ENCODE data around the gene SFMBT2. TPM values are rescaled to one million over a fixed set of nuclear protein-coding genes. Genes with fewer than 3 reads are reported as not detected.

The SFMBT2 gene
- total RNA-seq, 1 experiment from 2014 or later: 14.3 TPM

DNA sequence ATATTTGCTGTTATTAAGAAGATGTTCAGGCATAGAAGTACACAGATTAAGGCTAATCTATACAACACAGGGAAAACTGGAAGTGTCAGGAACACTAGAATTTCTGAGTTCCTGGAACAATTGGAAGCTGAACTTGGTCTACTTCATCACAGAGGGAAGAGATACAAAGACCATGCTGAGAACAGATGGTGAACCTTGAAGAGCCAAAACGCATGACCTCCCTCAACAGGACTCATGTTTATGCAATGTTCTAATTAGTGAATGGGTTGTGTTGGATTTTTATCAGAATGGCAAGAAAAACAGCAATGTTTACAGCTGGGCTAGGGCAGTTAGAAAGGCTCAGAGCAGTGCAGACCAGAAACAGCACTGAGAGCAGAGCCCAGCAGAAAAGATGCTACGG is 94.9 kb downstream of the SFMBT2 start:
- DNase-seq (ENCODE audit: low spot score) (no peak), ATAC-seq (no peak)
- no peaks in the 10 kb centered on the region for H3K9me3 Mint-ChIP-seq
- H3K4me1 Mint-ChIP-seq: peaks cover 49% of the 10 kb centered on the region
- CTCF ChIA-PET: no interaction called here
- no peaks in the 10 kb centered on the region for H3K36me3 Mint-ChIP-seq
- H3K27ac Mint-ChIP-seq: no peak overlapping the region
- no peak for TF ChIP-seq SMAD4 (CRISPR knock-in tag; IDR thresholded peaks at IDR 0.05)
- no peak for TF ChIP-seq ZNF423 (CRISPR knock-in tag; IDR thresholded peaks at IDR 0.05)
- TF ChIP-seq ZNF396 (CRISPR knock-in tag; IDR thresholded peaks at IDR 0.05; ENCODE audit: borderline replicate concordance): no peak
- TF ChIP-seq, protein P1, sequence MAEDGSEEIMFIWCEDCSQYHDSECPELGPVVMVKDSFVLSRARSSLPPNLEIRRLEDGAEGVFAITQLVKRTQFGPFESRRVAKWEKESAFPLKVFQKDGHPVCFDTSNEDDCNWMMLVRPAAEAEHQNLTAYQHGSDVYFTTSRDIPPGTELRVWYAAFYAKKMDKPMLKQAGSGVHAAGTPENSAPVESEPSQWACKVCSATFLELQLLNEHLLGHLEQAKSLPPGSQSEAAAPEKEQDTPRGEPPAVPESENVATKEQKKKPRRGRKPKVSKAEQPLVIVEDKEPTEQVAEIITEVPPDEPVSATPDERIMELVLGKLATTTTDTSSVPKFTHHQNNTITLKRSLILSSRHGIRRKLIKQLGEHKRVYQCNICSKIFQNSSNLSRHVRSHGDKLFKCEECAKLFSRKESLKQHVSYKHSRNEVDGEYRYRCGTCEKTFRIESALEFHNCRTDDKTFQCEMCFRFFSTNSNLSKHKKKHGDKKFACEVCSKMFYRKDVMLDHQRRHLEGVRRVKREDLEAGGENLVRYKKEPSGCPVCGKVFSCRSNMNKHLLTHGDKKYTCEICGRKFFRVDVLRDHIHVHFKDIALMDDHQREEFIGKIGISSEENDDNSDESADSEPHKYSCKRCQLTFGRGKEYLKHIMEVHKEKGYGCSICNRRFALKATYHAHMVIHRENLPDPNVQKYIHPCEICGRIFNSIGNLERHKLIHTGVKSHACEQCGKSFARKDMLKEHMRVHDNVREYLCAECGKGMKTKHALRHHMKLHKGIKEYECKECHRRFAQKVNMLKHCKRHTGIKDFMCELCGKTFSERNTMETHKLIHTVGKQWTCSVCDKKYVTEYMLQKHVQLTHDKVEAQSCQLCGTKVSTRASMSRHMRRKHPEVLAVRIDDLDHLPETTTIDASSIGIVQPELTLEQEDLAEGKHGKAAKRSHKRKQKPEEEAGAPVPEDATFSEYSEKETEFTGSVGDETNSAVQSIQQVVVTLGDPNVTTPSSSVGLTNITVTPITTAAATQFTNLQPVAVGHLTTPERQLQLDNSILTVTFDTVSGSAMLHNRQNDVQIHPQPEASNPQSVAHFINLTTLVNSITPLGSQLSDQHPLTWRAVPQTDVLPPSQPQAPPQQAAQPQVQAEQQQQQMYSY (CRISPR knock-in tag; IDR thresholded peaks at IDR 0.05): no peak
- TF ChIP-seq ZNF232 (CRISPR knock-in tag; IDR thresholded peaks at IDR 0.05): no peak
- H3K27me3 Mint-ChIP-seq (ENCODE audit: low read depth): no peaks in the 10 kb centered on the region
- H3K4me3 Mint-ChIP-seq: no peak overlapping the region
- POLR2A ChIA-PET: no interaction called here

DNA sequence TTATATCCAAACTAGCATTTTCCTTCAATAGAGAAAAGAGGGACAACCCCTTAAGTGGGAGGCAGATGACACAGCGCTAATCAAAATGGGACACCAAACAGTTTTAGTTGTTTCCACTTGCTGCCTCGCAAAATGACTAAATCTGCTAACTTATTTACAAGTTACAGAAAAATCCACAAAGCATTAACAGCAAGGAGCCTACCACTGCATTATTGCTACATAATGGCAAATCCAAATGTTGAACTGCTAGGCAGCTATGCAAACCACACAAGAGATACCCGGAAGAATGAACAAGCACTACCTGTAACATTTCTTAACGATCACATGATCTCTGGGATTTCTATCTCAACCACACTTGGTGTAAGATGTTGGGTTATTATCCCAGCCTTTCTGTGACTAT is 96.7 kb downstream of the SFMBT2 start:
- ChIA-PET POLR2A (no interaction called here), CTCF (interaction anchor here (1.1 kb wide), 1 partner anchor 13 kb away, joined by 5 read pairs; no protein-coding TSS in a partner anchor)
- DNase-seq (ENCODE audit: low spot score) (no peak), ATAC-seq (no peak)
- H3K27ac Mint-ChIP-seq: no peak overlapping the region
- no peaks in the 10 kb centered on the region for H3K36me3 Mint-ChIP-seq
- TF ChIP-seq, protein P2, sequence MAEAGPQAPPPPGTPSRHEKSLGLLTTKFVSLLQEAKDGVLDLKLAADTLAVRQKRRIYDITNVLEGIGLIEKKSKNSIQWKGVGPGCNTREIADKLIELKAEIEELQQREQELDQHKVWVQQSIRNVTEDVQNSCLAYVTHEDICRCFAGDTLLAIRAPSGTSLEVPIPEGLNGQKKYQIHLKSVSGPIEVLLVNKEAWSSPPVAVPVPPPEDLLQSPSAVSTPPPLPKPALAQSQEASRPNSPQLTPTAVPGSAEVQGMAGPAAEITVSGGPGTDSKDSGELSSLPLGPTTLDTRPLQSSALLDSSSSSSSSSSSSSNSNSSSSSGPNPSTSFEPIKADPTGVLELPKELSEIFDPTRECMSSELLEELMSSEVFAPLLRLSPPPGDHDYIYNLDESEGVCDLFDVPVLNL (CRISPR knock-in tag; IDR thresholded peaks at IDR 0.05; ENCODE audit: borderline replicate concordance, low read depth): no peak
- no peak for TF ChIP-seq FOXK1 (CRISPR knock-in tag; IDR thresholded peaks at IDR 0.05)
- no peak for TF ChIP-seq GTF2I (CRISPR knock-in tag; conservative IDR thresholded peaks at IDR 0.05)
- no peak for TF ChIP-seq IRF2 (CRISPR knock-in tag; IDR thresholded peaks at IDR 0.05; ENCODE audit: borderline replicate concordance, low read depth)
- TF ChIP-seq, protein P3, sequence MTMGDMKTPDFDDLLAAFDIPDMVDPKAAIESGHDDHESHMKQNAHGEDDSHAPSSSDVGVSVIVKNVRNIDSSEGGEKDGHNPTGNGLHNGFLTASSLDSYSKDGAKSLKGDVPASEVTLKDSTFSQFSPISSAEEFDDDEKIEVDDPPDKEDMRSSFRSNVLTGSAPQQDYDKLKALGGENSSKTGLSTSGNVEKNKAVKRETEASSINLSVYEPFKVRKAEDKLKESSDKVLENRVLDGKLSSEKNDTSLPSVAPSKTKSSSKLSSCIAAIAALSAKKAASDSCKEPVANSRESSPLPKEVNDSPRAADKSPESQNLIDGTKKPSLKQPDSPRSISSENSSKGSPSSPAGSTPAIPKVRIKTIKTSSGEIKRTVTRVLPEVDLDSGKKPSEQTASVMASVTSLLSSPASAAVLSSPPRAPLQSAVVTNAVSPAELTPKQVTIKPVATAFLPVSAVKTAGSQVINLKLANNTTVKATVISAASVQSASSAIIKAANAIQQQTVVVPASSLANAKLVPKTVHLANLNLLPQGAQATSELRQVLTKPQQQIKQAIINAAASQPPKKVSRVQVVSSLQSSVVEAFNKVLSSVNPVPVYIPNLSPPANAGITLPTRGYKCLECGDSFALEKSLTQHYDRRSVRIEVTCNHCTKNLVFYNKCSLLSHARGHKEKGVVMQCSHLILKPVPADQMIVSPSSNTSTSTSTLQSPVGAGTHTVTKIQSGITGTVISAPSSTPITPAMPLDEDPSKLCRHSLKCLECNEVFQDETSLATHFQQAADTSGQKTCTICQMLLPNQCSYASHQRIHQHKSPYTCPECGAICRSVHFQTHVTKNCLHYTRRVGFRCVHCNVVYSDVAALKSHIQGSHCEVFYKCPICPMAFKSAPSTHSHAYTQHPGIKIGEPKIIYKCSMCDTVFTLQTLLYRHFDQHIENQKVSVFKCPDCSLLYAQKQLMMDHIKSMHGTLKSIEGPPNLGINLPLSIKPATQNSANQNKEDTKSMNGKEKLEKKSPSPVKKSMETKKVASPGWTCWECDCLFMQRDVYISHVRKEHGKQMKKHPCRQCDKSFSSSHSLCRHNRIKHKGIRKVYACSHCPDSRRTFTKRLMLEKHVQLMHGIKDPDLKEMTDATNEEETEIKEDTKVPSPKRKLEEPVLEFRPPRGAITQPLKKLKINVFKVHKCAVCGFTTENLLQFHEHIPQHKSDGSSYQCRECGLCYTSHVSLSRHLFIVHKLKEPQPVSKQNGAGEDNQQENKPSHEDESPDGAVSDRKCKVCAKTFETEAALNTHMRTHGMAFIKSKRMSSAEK (CRISPR knock-in tag; IDR thresholded peaks at IDR 0.05; ENCODE audit: borderline replicate concordance): no peak
- TF ChIP-seq NFYB (CRISPR knock-in tag; conservative IDR thresholded peaks at IDR 0.05; ENCODE audit: low read depth): no peak
- TF ChIP-seq ZNF317 (CRISPR knock-in tag; IDR thresholded peaks at IDR 0.05; ENCODE audit: borderline replicate concordance, low read depth): no peak
- TF ChIP-seq, protein P4, sequence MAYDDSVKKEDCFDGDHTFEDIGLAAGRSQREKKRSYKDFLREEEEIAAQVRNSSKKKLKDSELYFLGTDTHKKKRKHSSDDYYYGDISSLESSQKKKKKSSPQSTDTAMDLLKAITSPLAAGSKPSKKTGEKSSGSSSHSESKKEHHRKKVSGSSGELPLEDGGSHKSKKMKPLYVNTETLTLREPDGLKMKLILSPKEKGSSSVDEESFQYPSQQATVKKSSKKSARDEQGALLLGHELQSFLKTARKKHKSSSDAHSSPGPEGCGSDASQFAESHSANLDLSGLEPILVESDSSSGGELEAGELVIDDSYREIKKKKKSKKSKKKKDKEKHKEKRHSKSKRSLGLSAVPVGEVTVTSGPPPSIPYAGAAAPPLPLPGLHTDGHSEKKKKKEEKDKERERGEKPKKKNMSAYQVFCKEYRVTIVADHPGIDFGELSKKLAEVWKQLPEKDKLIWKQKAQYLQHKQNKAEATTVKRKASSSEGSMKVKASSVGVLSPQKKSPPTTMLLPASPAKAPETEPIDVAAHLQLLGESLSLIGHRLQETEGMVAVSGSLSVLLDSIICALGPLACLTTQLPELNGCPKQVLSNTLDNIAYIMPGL (CRISPR knock-in tag; IDR thresholded peaks at IDR 0.05): no peak
- no peak for TF ChIP-seq RORB (CRISPR knock-in tag; IDR thresholded peaks at IDR 0.05)
- H3K4me3 Mint-ChIP-seq: no peak overlapping the region
- H3K9me3 Mint-ChIP-seq: no peaks in the 10 kb centered on the region
- H3K27me3 Mint-ChIP-seq (ENCODE audit: low read depth): no peaks in the 10 kb centered on the region
- H3K4me1 Mint-ChIP-seq: peaks cover 32% of the 10 kb centered on the region
